DMS153 (cell line): ENCODE data around the gene USP32.

Experiments
- DNase-seq: peaks from one replicate; lab custom pipeline; 2025; lab: John Stamatoyannopoulos, UW

Gene USP32

DNA sequence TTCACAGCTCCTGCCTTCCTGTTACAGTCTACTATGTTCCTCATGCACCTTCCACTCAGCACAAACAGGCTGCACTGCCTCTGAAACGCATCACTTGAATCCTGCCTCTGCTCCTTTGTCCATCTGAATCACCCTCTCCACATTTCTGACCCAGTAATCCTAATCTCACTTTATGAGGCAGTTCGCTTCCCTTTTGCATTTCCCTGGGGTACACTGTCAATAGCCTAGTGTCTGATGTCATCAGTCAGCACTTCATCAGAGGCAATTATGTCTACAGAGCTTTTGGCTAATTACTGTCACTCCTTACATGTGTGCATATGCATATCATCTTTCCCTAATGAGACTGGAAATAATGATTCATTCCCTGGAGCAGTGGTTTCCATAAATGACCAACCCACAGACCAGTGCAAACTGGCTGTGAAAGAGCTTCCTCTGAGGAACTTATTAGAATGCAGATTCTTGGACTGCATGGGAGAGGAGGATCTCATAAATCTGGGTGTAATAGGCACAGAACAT is 218.6 kb downstream of the USP32 start:
- DNase-seq: peak; percentile 40

DNA sequence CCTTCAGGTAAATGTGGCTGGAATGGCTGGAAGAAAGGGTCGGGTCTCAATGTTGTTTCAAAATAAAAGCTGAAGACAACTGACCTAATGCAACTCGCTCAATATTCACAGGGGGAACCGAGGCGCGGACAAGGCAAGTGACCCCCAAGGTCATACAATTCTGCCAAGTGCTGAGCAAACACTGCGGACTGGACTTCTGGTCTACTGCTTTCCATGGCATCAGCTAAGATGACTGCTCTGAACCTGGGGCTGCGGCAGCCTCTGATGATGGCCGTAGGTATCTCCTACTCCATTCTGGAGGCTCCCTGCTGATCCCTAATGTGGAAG is 220.2 kb downstream of the USP32 start:
- no peak for DNase-seq

DNA sequence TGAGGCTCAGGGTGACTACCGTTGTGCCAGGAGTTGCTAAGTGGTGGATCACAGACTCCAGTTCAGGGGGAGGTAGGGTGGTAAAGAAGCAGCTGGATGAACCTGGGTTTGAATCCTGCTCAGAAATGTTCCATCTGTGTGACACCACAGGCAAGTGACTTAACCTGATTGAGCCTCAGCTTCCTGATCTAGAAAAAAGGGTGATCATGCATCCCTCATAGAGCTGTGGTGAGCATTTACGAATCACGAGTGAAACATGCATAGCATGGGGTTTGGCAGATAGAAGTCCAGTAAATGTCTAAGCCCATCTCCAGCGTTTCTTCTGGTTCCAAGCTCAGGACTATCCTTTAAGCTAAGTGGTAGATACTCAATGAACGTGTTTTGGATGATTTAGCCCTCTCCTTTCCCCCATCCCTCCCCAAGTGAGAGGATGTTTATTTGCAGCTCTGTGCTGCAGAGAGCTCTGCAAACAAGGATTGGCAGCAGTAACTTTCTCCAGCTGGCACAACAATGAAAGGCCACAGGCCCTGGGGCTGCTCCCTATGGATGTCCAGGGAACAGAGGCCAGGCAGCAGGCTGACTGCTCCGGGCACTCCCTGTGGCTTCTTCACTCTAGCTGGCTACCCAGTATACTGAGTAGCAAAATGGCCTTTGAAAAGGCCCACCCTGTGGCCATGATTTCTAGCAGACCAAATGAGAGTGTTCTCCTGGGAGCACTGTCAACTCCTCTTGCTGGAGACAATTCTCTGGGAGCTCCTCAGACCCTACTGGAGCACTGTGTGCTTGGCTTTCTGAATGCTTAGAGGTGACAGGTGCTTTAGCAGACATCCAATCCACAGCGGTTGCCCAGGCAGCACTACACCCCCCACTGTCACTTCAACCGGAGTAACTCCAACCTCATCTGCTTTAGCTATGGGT is 220.8 kb downstream of the USP32 start:
- DNase-seq: peak; percentile 65

DNA sequence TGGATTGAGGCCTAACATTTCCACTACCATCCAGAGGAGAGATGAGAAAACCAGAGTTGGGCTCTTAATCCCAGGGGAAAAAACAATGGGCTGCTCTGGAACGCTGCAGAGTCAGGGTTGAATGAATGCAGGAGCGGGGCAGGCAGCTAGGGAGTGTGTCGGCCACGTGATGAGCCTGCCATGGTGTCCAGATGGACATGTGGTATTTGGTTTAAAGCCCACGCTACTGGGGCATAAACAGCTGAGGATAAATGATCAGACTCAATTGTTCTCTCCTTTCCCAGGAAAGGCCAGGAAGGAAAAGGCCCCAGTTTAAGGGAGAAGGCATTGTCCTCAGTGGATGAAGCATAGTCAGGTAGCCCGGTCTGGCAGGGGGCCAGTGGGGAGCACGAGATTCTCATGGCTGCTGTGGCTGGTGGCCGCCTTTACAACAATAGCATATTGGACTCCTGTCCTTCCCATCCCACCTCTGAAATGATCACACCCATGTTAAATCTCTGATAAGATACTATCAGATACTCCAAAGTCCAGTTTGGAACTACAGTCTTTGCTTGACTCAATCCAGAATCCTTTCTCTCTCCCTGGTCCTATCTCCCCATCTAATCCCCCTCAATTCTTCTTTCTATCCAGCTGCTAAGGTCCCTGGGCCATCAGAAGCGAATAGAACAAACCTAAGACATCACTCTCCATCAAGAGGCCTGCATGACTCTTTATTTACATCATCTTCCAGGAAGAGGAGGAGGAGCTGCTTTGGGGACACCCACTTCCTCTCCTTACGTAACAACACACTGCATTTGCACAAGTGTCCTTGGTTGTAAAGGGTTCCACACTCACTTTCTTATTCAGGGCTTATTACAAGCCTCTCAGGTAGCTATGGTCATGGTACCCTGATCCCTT is 221.8 kb downstream of the USP32 start:
- peak; percentile 13 for DNase-seq

DNA sequence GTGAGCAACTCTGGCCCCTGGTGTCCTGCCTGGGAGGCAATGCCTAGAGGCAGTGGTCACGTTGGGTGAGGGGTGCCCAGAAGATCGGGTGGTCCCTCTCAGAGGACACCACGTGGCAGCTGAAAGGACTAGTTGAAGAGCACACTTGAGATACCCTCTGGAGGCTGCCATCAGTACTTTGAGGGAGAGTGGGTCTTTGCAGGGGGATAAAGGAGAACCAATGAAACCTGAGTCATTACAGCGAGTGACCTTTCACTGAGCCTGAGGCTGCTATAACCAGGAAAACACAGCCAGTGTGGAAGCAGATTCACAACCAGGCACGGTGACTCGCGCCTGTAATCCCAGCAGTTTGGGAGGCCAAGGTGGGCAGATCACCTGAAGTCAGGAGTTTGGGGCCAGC is 223.3 kb downstream of the USP32 start:
- no peak for DNase-seq

DNA sequence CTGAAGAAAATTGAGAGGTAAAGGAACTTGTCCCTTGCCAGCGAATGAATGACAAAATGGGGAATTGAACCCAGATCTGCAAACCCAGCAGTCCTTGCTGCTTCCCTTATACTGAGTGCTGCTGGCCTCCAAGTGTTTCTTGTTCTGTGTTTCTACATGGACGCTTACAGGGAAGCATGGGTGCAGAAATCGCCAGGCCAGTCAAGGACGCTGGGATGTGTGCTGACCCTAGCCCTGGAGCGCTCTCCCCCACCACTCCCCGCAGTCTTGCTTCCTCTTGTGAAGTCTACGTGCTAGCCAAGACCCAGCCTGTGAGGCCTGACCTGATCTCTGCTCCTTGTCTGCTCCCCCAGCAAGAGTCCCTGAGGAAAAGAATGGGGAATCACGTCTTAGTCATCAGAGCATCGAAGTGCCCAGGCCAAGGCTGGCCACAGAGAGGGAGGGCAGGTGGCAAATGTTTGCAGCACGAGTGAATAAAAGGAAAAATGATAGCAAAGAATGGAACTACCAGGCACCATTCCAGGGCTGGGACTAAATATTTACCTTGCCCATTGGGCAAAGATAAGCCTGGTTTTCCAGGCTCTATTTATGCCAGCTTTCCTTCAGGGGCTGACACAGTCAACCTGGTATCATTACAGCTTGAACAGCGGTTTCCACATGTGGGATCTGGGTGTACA is 224.7 kb downstream of the USP32 start:
- DNase-seq: peak; percentile 66

DNA sequence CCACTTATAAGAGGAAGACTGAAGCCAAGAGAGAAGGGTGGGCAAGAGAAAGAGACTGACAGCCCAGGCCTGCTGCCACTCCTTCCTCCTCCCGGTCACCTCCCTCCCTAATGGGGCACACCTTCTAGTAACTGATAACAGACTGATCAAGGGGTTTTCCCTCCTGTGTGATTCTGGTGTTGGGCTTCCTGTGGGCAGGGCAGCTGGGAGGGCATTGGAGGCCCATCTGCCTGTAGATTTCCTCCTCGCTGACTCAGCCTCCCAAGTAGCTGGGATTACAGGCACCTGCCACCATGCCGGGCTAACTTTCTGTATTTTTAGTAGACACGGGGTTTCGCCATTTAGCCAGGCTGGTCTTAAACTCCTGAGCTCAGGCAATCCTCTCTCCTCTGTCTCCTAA is 226.0 kb downstream of the USP32 start:
- no peak for DNase-seq

DNA sequence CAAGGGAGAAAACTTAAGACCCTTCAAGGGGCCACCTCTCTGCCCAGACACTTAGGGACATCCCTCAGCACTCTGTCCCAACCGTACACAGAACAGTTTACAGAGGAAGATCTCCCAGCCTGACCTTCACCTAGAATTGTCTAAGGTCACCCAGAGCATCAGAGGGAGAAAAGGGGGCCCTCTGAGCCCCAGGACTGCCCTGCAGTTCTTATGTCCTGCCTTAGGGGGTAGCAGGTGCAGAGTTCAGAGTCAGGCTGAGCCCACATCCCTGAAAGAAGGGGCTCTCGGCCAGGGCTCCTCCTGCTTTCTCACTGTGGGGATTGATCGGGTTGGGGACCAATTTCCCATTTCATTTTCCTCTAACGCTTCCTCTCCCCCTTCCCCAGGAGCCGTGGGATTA is 226.7 kb downstream of the USP32 start:
- no peak for DNase-seq

DNA sequence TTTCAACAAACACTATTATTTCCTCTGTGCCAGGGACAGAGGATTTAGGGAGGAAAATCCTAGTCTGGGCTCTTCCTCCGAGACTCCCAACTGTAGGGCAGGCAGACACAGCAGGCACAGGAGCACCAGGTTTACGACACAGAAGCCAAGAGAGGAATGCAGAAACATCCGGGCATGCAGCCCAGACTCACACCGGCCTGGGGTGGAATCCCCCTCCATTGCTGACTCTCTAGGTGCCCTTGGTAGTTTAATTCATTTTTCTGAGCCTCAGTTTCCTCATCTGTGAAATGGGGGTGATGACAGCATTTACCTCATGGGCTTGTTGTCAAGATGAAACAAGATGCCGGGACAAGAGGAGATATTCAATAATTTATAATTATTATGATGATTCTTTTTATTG is 227.2 kb downstream of the USP32 start:
- DNase-seq: no peak

DNA sequence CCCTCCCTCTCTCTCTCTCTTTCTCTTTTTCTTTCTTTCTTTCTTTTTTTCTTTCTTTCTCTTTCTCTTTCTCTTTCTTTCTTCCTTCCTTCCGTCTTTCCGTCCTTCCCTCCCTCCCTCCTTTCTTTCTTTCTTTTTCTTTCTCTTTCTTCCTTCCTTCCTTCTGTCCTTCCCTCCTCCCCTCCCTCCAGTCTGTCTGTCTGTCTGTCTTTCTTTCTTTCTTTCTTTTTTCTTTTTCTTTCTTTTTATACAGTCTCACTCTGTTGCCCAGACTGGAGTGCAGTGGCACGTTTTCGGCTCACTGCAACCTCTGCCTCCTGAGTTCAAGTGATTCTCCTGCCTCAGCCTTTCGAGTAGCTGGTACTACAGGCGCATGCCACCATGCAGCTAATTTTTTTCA is 227.8 kb downstream of the USP32 start:
- no peak for DNase-seq

DNA sequence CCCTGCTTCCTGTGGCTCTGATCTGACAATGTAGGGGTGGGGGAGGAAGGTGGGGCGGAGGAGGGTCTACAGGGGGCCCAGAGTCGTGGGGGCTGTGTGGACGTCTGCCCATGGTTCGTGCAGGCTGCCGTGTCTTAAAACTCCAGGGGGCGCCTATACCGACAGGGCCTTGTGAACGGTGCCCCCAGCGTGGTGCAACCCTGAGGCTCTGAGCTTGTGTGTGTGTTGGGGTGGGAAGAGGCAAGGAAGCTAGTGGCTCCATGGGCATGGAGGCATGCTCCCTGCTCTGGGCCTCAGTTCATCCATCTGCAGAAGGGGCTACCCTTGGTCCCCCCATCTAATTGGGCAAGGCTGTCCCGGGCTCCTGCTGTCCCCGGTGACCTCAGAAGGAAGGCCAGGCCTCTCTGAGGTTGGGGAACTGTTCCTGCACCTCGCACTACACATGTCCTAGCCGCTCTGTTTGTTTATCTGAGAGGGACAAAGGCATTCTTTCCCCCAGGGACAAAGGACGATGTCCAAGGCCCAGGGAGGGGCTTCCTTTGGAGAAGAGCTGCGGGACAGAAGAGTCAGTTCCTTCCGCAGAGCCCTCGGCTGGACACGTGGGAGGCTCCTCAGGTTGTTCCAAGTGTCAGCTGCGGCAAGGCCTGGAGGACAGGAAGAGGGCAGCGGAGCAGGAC is 228.7 kb downstream of the USP32 start:
- DNase-seq: no peak

DNA sequence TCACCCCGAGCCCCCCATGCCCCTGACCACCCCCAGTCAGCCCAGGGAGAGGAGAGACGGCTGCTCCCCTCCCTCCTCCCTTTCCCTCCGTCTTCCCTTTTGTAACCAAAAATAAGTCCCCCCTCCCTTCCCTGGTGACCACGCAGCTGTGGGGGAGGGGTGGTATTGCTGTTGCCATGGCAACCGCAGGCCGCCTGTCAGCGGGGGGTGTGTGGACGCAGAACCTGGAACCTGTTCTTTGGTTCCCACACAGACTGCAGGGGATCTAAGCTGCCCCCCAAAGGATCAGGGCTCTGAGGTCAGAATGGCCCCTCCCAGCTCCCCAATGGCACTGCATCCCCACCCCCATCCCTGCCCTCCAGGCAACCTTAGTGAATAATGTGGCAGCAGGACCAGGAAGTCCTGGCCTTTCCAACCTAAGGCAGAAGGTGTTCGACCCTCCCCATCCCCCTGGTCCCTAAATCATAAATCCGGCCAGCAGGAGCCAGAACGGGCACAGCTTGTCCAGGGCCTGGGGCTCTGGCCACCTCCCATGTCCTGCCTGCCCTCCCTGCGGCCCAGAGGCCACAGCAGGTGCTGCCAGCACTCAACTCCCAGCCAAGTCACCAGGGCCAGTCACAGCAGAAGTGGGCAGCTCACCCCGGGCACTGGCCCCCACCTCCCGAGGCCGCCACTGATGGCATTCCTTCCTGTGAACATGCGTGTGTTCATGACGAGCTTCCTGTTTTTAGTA is 230.2 kb downstream of the USP32 start:
- no peak for DNase-seq

DNA sequence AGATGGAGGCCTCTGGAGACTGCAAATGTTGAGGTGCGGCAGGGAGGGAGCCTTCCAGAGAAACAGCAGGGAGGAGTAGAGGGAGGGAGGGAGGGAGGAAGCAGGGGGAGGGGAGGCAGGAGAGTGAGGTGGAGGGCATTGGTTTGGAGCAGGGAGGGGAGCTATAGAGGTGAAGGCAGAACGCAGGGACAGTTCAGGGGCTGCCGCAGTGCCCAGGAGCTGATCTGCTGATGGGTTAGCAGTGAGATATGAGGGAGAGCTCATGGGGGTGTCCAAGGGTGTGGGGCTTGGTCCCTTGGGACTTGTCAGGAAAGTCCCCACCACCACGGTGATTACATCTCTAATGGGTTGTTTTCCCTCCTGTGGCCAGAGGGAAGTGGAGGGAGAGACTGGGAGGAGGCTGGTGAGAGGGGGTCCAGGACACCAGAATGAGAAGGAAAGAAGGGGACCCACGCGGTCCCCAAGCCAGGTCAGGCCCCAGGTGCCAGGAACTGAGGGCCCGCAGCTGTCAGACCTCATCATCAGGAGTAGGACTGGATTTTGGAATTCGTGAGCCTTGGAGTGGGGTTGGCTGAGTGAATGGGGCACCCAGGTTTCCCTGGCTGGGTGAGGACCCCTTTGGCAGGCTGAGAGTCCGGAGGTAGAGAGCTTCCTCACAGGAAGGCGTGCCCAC is 231.0 kb downstream of the USP32 start:
- no peak for DNase-seq

DNA sequence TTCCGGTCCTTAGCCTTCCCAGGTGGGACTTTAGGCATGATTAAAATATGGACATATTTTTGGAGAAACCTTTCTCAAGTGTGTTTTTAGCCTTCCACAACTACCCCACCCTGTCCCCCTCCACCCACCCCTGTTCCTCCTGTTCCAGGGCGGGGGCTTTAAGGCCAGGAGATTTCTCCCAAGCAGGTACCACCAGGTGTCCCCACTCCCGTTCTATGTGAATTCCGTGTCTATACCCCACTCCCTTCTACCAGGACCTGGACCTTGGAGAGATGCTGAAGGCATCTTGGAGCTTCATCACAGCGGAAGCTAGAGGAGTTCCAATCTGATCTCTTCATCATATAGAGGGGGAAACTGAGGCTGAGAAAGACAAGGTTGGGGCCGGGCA is 232.5 kb downstream of the USP32 start:
- DNase-seq: no peak

DNA sequence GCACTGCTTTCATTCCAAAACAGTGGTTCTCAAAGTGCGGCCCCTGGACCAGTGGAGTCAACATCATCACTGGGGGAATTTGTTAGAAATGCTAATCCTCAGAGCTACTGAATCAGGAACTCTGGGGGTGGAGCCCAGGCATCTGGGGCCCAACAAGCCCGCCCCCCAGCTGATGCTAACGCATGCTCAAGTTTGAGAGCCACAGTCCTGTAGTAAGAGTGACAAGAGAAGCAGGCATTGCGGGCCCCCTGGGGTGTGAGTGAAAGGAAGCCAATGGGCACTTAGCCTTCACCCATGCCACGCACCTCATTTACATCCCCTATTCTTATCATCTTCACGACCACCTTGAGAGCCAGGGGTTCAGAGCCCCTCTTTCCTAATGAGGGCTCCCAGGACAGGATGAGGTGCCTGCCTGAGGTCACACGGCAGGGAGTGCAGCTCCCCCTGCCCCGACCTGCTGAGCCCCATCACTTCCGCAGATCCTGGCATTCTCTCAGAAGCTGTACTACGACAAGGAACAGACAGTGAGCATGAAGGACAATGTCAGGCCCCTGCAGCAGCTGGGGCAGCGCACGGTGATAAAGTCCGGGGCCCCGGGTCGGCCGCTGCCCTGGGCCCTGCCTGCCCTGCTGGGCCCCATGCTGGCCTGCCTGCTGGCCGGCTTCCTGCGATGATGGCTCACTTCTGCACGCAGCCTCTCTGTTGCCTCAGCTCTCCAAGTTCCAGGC is 233.0 kb downstream of the USP32 start:
- DNase-seq: no peak

DNA sequence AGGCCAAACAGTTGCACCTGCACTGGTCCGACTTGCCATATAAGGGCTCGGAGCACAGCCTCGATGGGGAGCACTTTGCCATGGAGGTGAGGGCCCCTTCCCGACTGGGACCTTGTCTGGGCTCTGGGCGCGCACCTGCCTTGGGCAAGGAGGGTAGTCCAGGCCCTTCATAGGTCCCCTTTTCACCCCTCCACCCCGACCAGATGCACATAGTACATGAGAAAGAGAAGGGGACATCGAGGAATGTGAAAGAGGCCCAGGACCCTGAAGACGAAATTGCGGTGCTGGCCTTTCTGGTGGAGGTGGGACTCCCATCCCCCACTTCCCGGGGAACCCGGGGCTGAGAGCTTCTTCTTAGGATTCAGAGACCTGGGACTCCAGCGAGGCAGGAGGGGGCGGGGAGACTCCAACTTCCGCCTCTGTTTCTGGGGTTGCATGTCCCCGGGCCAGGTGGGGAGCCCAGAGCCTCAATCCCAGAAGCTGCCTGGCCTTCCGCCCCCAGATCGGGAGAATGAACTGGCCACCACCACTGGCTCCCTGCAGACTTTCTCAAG is 234.4 kb downstream of the USP32 start:
- DNase-seq: no peak

DNA sequence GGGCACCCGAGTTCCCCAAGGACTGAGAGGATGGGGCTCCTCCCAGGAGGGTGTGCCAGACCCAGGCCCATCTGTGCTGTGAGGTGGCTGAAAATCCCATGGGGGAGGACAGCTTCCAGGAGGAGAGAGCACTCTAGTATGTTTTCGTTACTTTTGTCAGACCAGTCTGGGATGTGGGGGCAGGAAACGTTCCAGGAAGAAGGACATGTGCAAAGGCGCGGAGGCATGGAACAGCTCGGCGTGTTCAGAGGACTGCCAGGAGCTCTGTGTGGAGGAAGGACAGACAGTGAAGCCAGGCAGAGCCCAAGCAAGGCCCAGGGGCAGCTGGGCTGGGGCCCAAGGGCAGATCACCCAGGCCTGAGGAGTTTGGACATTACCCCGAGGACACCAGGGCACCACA is 235.2 kb downstream of the USP32 start:
- DNase-seq: no peak

DNA sequence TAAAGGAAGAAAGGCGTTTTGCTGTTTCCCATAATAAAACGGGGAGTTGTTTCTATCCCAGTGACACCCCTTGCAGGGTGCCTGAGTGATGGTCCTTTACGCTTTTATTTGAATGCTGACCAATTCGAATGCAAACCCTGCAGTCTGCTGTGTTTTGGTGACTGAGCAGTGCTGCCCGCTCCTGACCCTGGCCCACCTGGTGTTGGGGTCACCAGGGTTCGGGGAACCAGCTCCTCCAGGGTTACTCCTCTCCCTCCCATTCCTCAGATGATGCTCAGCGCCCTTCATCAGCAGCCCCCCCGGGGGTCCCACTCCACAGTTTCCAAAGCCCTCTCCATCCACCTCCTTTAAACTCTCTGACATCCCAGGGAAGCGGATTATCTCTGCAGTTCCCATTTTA is 236.1 kb downstream of the USP32 start:
- DNase-seq: no peak

DNA sequence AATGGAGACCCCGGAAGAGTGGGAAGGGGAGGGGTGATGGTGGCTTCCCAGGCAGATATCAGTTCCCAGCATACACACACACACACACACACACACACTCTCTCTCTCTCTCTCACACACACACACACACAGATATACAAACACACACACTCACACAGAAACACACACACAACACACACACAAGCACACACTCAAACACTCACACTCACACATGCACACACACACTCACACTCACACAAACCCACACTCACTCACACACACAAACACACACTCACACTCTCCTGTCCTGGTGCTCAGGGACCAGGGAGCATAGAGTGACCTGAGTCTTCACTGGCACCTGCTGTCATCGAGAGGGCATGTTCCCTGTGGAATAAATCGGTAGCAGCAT is 236.5 kb downstream of the USP32 start:
- DNase-seq: no peak
